OCI-LY7 (cell line): ENCODE data around the gene RCSD1. TPM values are rescaled to one million over a fixed set of nuclear protein-coding genes. Genes with fewer than 3 reads are reported as not detected.

Source experiments
- BruUV-seq: library from RNA; stranded (reverse); fragments of 400-500 nt; replicated peaks from 2 replicates; lab custom pipeline; 2021; lab: Mats Ljungman, UMichigan
- CTCF ChIA-PET: fragments of 300-600 bp; sonication (Branson Sonifier 250); formaldehyde crosslinking; loops from one replicate; lab custom pipeline; 2022; ENCODE audit warnings: antibody characterized with exemption; ENCODE audit not compliant: unreplicated experiment; lab: Charles Lee
- POLR2A ChIA-PET: fragments of 300-600 bp; sonication (Branson Sonifier 250); formaldehyde crosslinking; loops from one replicate; lab custom pipeline; 2022; ENCODE audit warnings: antibody characterized with exemption; lab: Charles Lee
- DNase-seq: peaks from one replicate; pipeline ENCODE4 v3.0.0-alpha.2; 2015; ENCODE audit warnings: low spot score
- H2AFZ ChIP-seq: fragments of 200-600 bp; sonication (generic), shearing (Covaris generic); 2 replicates; pipeline ENCODE4 v1.6.1; 2014; ENCODE audit warnings: mild to moderate bottlenecking, antibody characterized with exemption, low read length, moderate library complexity
- H3K27ac ChIP-seq: fragments of 200-600 bp; sonication (generic); 2 replicates; pipeline ENCODE4 v1.5.1; 2014; ENCODE audit warnings: mixed run types, low read depth, mild to moderate bottlenecking, moderate library complexity, low read length, inconsistent platforms; ENCODE audit not compliant: poor library complexity, severe bottlenecking
- H3K36me3 ChIP-seq: fragments of 200-600 bp; sonication (generic); 2 replicates; pipeline ENCODE4 v1.6.1; 2014; ENCODE audit warnings: mild to moderate bottlenecking, antibody characterized with exemption, low read length, moderate library complexity, mixed read lengths; ENCODE audit not compliant: insufficient read depth
- H3K4me1 ChIP-seq: fragments of 200-600 bp; sonication (generic); 2 replicates; pipeline ENCODE4 v1.5.1; 2014; ENCODE audit warnings: mild to moderate bottlenecking, low read length; ENCODE audit not compliant: insufficient read depth, poor library complexity, severe bottlenecking
- H3K4me2 ChIP-seq: fragments of 200-600 bp; sonication (generic); 2 replicates; pipeline ENCODE4 v1.6.1; 2014; ENCODE audit warnings: mild to moderate bottlenecking, low read length
- H3K4me3 ChIP-seq: fragments of 200-600 bp; sonication (generic); 2 replicates; pipeline ENCODE4 v1.5.1; 2014; ENCODE audit warnings: mild to moderate bottlenecking, low read depth, low read length; ENCODE audit not compliant: poor library complexity, severe bottlenecking
- H3K79me2 ChIP-seq: fragments of 200-600 bp; sonication (generic); 2 replicates; pipeline ENCODE4 v1.6.1; 2016; ENCODE audit warnings: low read depth, mild to moderate bottlenecking, low read length, moderate library complexity, mixed read lengths; ENCODE audit not compliant: insufficient read depth
- H3K9me2 ChIP-seq: fragments of 200-600 bp; sonication (generic); 2 replicates; pipeline ENCODE4 v1.6.1; 2016; ENCODE audit warnings: mild to moderate bottlenecking, low read length, mixed read lengths; ENCODE audit not compliant: insufficient read depth
- H3K9me3 ChIP-seq: fragments of 200-600 bp; sonication (generic); 2 replicates; pipeline ENCODE4 v1.6.1; 2014; ENCODE audit warnings: mild to moderate bottlenecking, mixed run types, low read length, mixed read lengths
- H4K20me1 ChIP-seq: fragments of 200-600 bp; sonication (generic); 2 replicates; pipeline ENCODE4 v1.6.1; 2014; ENCODE audit warnings: mild to moderate bottlenecking, antibody characterized with exemption, low read length, moderate library complexity, mixed read lengths; ENCODE audit not compliant: insufficient read depth
- EZH2phosphoT487 ChIP-seq: fragments of 200-600 bp; sonication (generic); IDR thresholded peaks from 2 replicates; pipeline ENCODE4 v1.6.1; 2018; ENCODE audit warnings: low read depth, borderline replicate concordance, mild to moderate bottlenecking, mixed run types, antibody characterized with exemption, low read length, moderate library complexity, mixed read lengths
- intact Hi-C: fragments of 100-400 bp; cut with micrococcal nuclease; formaldehyde crosslinking; loops from one replicate; pipeline ENCODE4 v1.10.0; 2022; ENCODE audit not compliant: unreplicated experiment
- total RNA-seq, 2 experiments: library from RNA; depleted of rRNA in 1 of 2; stranded (reverse); fragments of >200 nt in 1 of 2; shearing (Covaris generic) in 1 of 2; gene quantifications; 2 replicates each; pipeline ENCODE4 v1.2.3, GENCODE V29; 2014 to 2022
- TF ChIP-seq, protein P1 (sequence below): fragments of 200-600 bp; sonication (generic); conservative IDR thresholded peaks from 2 replicates; pipeline ENCODE4 v1.5.1; 2014; ENCODE audit warnings: mild to moderate bottlenecking, antibody characterized with exemption, low read length, moderate library complexity, mixed read lengths

The RCSD1 gene
- total RNA-seq, 2 experiments from 2014 or later, result 161 to 164 TPM

DNA sequence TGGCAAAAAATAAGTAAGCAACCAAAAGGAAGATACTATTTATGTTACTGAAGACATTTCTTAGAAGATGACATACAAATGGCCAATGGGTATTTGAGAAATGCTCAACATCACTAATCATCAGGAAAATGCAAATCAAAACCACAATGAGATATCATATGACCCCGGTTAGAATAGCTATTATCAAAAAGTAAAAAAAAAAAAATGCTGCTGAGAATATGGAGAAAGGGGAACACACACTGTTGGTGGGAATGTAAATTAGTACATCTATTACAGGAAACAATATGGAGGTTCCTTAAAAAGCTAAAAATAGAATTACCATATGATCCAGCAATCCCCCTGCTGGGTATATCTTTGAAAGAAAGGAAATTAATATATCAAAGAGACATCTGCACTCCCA is 42.2 kb upstream of the RCSD1 start:
- no TSS peak for BruUV-seq
- H3K9me2 ChIP-seq, result no peaks in the 10 kb centered on the region
- intact Hi-C loops, result no loop called here
- no peak overlapping the region for H3K27ac ChIP-seq
- H4K20me1 ChIP-seq, result no peaks in the 10 kb centered on the region
- H3K36me3 ChIP-seq, result peaks cover 40% of the 10 kb centered on the region
- H3K4me3 ChIP-seq, result no peak overlapping the region
- CTCF ChIA-PET, result no interaction called here
- peaks cover 6% of the 10 kb centered on the region for H3K4me1 ChIP-seq
- no peak for DNase-seq
- no peak for TF ChIP-seq EZH2phosphoT487
- TF ChIP-seq, protein P1, sequence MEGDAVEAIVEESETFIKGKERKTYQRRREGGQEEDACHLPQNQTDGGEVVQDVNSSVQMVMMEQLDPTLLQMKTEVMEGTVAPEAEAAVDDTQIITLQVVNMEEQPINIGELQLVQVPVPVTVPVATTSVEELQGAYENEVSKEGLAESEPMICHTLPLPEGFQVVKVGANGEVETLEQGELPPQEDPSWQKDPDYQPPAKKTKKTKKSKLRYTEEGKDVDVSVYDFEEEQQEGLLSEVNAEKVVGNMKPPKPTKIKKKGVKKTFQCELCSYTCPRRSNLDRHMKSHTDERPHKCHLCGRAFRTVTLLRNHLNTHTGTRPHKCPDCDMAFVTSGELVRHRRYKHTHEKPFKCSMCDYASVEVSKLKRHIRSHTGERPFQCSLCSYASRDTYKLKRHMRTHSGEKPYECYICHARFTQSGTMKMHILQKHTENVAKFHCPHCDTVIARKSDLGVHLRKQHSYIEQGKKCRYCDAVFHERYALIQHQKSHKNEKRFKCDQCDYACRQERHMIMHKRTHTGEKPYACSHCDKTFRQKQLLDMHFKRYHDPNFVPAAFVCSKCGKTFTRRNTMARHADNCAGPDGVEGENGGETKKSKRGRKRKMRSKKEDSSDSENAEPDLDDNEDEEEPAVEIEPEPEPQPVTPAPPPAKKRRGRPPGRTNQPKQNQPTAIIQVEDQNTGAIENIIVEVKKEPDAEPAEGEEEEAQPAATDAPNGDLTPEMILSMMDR, result no peak
- no peak overlapping the region for H3K4me2 ChIP-seq
- H3K79me2 ChIP-seq, result no peaks in the 10 kb centered on the region
- POLR2A ChIA-PET, result interaction anchor here (0.6 to 1.4 kb wide), 3 partner anchors 12 to 369 kb away, joined by 3 read pairs; no protein-coding TSS in a partner anchor
- H3K9me3 ChIP-seq, result no peaks in the 10 kb centered on the region
- H2AFZ ChIP-seq, result no peak overlapping the region

DNA sequence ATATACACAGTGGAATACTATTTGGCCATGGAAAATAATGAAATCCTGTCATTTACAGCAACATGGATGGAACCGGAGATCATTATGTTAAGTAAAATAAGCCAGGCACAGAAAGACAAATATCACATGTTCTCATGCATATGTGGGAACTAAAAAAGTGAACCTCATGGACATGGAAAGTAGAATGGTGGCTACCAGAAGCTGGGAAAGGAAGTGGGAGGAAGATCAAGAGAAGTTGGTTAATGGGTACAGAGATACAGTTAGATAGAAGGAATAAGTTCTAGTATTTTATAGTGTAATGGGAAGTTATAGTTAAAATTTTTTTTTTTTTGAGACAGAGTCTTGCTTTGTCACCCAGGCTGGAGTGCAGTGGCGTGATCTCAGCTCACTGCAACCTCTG is 41.7 kb upstream of the RCSD1 start:
- TF ChIP-seq EZH2phosphoT487, result no peak
- TF ChIP-seq, protein P1, result no peak

DNA sequence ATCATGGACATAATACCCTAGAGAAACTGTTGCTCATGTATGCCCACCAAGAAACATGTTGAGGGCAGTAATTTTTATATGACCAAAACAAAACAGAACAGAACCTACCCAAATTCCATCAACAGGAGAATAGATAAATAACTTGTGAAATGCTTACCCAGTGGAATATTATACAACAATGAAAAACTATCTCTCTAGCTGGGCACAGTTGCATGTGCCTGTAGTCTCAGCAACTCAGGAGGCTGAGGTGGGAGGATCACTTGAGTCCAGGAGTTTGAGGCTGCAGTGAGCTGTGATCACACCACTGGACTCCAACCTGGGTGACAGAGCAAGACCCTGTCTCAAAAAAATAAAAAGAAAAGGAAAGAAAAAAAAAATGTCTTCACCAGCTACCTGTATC is 37.6 kb upstream of the RCSD1 start:
- no peak for DNase-seq
- TF ChIP-seq, protein P1, result no peak
- TF ChIP-seq EZH2phosphoT487, result no peak
- no peak overlapping the region for H2AFZ ChIP-seq
- ChIA-PET CTCF (no interaction called here), POLR2A (interaction anchor here (0.7 kb wide), 1 partner anchor 1139 kb away, joined by 3 read pairs; no protein-coding TSS in a partner anchor)
- H3K36me3 ChIP-seq, result peaks cover 12% of the 10 kb centered on the region; the same call in 1 of the 2 replicates
- H3K79me2 ChIP-seq, result no peaks in the 10 kb centered on the region
- H4K20me1 ChIP-seq, result no peaks in the 10 kb centered on the region
- no peaks in the 10 kb centered on the region for H3K9me2 ChIP-seq
- intact Hi-C loops, result no loop called here
- H3K9me3 ChIP-seq, result no peaks in the 10 kb centered on the region
- no peak overlapping the region for H3K4me3 ChIP-seq
- no TSS peak for BruUV-seq
- H3K4me1 ChIP-seq, result peaks cover 6% of the 10 kb centered on the region
- H3K4me2 ChIP-seq, result no peak overlapping the region
- H3K27ac ChIP-seq, result no peak overlapping the region

More for the DNA sequence above, 41.7 kb upstream of the RCSD1 start:
- no peak overlapping the region for H3K4me3 ChIP-seq
- H3K79me2 ChIP-seq, result no peaks in the 10 kb centered on the region
- ChIA-PET POLR2A (interaction anchor here (1.3 to 1.9 kb wide), 3 partner anchors 12 to 24 kb away, joined by 3 to 4 read pairs (median 3); no protein-coding TSS in a partner anchor), CTCF (no interaction called here)
- no peak for DNase-seq
- no peaks in the 10 kb centered on the region for H4K20me1 ChIP-seq
- no peak overlapping the region for H3K4me2 ChIP-seq
- intact Hi-C loops, result no loop called here
- no peaks in the 10 kb centered on the region for H3K9me3 ChIP-seq
- H3K9me2 ChIP-seq, result no peaks in the 10 kb centered on the region
- no peak overlapping the region for H3K27ac ChIP-seq
- H3K4me1 ChIP-seq, result peaks cover 6% of the 10 kb centered on the region
- no TSS peak for BruUV-seq
- peaks cover 35% of the 10 kb centered on the region for H3K36me3 ChIP-seq
- no peak overlapping the region for H2AFZ ChIP-seq
